Measurements from ENCODE around the gene ITPRID2.

ITPRID2 gene

DNA sequence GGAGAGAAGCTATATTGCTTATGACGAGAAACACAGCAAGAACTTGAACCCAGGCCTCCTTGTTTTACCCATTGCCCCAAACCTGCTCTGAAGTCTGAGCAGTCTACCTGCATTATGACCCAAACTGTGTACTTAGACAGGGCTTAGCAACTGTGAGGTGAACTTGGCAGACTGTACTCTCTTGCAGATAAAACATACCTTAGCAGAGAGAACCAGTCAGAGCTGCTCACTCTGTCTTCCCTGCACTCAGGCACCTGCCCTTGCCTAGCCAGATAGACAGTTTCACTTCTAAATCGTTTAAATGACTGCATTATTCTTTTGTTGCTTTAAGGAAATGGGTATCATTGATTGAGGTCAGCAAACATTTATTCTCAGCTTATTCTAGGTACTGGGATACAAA lies 20.3 kb downstream of the ITPRID2 start:
- H3K27ac ChIP-seq = no peak overlapping the region
- H3K4me3 ChIP-seq = no peak overlapping the region
- no peak for TF ChIP-seq CTCF (IDR thresholded peaks at IDR 0.05)
- no peak for DNase-seq (ENCODE audit: low spot score)

- Histone ChIP-seq H3K27ac (no peak overlapping the region), H3K4me3 (no peak overlapping the region)
- no peak for TF ChIP-seq CTCF (IDR thresholded peaks at IDR 0.05)
- no peak for DNase-seq (ENCODE audit: low spot score)
These were observed 23.6 kb downstream of the ITPRID2 start for GRCh38 chr2:181915102-181915501.

GRCh38 chr2:181916726-181917718 lies 25.5 kb downstream of the ITPRID2 start:
- TF ChIP-seq CTCF (IDR thresholded peaks at IDR 0.05) = no peak
- H3K27ac ChIP-seq = no peak overlapping the region
- no peak overlapping the region for H3K4me3 ChIP-seq
- no peak for DNase-seq (ENCODE audit: low spot score)

- H3K4me3 ChIP-seq = no peak overlapping the region
- H3K27ac ChIP-seq = no peak overlapping the region
- no peak for TF ChIP-seq CTCF (IDR thresholded peaks at IDR 0.05)
- no peak for DNase-seq (ENCODE audit: low spot score)
These were observed 26.7 kb downstream of the ITPRID2 start for GRCh38 chr2:181918188-181918587.

GRCh38 chr2:181923121-181923520 lies 31.6 kb downstream of the ITPRID2 start:
- no peak for TF ChIP-seq CTCF (IDR thresholded peaks at IDR 0.05)
- H3K27ac ChIP-seq = no peak overlapping the region

GRCh38 chr2:181924336-181924735 lies 32.8 kb downstream of the ITPRID2 start:
- no peak for TF ChIP-seq CTCF (IDR thresholded peaks at IDR 0.05)
- DNase-seq (ENCODE audit: low spot score) = no peak
- H3K27ac ChIP-seq = no peak overlapping the region
- H3K4me3 ChIP-seq = no peak overlapping the region

More at GRCh38 chr2:181923121-181923520, 31.6 kb downstream of the ITPRID2 start:
- no peak overlapping the region for H3K4me3 ChIP-seq
- DNase-seq (ENCODE audit: low spot score) = no peak

- Histone ChIP-seq H3K4me3 (no peak overlapping the region), H3K27ac (no peak overlapping the region)
- DNase-seq (ENCODE audit: low spot score) = no peak
- no peak for TF ChIP-seq CTCF (IDR thresholded peaks at IDR 0.05)
These were observed 43.2 kb downstream of the ITPRID2 start for GRCh38 chr2:181934694-181935093.
